Lower leg skin (tissue), 4 donors: Measurements from ENCODE around the gene OR2V2. TPM values are rescaled to one million over a fixed set of nuclear protein-coding genes. Genes with fewer than 3 reads are reported as not detected.
"Not testable (repeated sequence)": the region's sequence is repeated elsewhere in the genome, so short reads cannot be mapped to it uniquely, and the experiment has no call there.

Source experiments
- DNase-seq, 2 donors: peaks; one replicate each; pipeline ENCODE4 v3.0.0-alpha.2; 2019; ENCODE audit warnings: low spot score in 2 of 2
- H3K4me3 ChIP-seq: fragments of 200-600 bp; sonication (generic); 2 replicates; pipeline ENCODE4 v1.5.1; 2017; ENCODE audit warnings: mild to moderate bottlenecking, low read depth; ENCODE audit not compliant: poor library complexity, severe bottlenecking
- POLR2A ChIP-seq, 2 donors: fragments of 450-650 bp; IDR thresholded peaks; one replicate each; pipeline ENCODE4 v1.6.1; 2016 to 2017; ENCODE audit warnings: antibody characterized with exemption in 2 of 2, mild to moderate bottlenecking in 1 of 2, moderate library complexity in 1 of 2
- WGBS, 2 donors: methylation state at CpG; one replicate each; pipeline ENCODE4 v1.1.5; 2018; 5-methylcytosine and 5-hydroxymethylcytosine counted together
- intact Hi-C: fragments of 100-400 bp; cut with DNase I; formaldehyde crosslinking; loops from one replicate; pipeline ENCODE4 v1.15.0; 2023; ENCODE audit warnings: low total_unique reads
- total RNA-seq, 4 donors: library from RNA; depleted of rRNA; stranded (reverse); fragments of >200 nt; gene quantifications; one replicate each; pipeline ENCODE4 v1.1.0, GENCODE V29; 2016
- TF ChIP-seq, protein P1 (sequence below), 3 donors: fragments of 450-650 bp; IDR thresholded peaks; one replicate each; pipeline ENCODE4 v1.5.1; 2016; ENCODE audit warnings: antibody characterized with exemption in 3 of 3, mild to moderate bottlenecking in 3 of 3, moderate library complexity in 2 of 3

The OR2V2 gene
- total RNA-seq, 4 donors from 2014 or later = not detected

DNA sequence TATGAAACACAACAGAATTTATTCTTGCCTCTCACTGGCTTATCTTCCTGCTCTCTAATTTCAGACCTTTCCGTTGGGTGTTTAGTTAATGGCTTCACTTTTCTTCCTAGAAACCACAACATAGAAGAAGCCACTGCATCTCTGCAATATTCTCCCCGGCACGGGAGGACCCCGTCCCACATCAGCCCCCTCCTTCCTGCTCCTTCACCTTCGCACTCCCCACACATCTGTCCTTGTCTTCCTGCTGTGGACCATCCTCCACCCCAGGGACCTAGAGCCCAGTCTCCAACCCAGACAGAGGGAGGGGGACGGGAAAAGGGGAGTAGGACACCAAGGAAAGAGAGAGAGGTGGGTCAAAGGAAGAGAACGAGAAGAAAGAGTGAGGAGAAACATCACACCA lies 17.8 kb upstream of the OR2V2 start:
- no peak for TF ChIP-seq POLR2A (IDR thresholded peaks at IDR 0.05)
- TF ChIP-seq, protein P1, sequence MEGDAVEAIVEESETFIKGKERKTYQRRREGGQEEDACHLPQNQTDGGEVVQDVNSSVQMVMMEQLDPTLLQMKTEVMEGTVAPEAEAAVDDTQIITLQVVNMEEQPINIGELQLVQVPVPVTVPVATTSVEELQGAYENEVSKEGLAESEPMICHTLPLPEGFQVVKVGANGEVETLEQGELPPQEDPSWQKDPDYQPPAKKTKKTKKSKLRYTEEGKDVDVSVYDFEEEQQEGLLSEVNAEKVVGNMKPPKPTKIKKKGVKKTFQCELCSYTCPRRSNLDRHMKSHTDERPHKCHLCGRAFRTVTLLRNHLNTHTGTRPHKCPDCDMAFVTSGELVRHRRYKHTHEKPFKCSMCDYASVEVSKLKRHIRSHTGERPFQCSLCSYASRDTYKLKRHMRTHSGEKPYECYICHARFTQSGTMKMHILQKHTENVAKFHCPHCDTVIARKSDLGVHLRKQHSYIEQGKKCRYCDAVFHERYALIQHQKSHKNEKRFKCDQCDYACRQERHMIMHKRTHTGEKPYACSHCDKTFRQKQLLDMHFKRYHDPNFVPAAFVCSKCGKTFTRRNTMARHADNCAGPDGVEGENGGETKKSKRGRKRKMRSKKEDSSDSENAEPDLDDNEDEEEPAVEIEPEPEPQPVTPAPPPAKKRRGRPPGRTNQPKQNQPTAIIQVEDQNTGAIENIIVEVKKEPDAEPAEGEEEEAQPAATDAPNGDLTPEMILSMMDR (IDR thresholded peaks at IDR 0.05) = no peak
- intact Hi-C loops = no loop called here
- 60 to 67% methylated on average over 7 of the region's 7 CpGs for WGBS, 2 donors
- H3K4me3 ChIP-seq = no peak overlapping the region
- DNase-seq = peak in 1 of 2 donors; percentile 54

DNA sequence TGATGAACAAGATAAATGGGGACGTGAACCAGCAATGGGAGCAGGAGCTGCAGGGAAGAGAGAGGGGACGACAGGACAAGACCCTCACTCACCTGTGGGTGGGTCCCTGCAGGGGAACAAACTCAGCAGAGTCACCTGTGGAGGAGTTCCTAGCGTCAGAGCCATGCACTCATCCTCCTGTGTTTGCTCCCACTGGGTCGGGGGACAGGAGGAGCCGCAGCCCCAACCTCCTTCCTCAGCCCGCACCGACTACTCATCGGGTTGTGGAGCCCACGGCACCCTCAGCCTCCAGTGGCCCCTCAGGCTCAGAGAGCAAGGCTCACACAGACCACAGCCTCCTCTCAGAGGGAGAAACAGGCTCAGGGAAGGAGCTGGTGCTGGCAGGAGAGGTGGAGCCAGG lies 17.3 kb upstream of the OR2V2 start:
- H3K4me3 ChIP-seq, intact Hi-C loops: not testable (repeated sequence)
- whole genome bisulfite sequencing, 2 donors = 68 to 70% methylated on average over 9 of the region's 9 CpGs
- DNase-seq = peak in 1 of 2 donors; percentile 56

DNA sequence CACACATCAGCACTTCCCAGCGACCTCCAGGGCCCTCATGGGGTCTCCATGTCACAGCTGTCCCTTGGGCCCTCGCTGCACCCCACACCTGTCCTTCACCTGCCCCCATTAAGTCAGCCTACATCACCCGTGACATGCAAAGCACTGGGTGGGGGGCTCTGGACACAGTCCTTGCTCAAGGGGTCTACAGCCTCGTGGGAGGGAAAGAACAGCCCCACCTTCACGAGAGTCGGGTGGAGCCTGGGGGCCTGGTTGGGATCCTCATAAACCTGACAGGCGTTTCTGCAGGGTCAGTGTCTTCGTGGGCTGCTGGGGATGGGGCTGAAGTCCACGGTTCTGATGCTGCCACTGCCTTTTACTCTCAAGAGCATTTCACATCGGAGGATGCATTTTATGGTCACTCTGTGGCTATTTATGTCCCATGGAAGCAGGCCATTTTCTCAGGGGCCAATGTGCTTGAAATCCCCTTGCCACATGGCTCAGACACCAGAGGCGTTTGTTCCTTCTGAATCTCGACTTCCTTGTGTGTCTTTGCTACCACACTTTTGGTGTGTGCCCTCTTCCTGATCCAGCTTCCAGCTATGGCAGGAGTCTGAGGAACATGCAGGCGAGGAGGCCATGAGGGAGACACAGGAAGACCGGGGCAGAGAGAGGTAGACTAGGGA lies 16.4 kb upstream of the OR2V2 start, which contains the start of gene OR2V1:
Gene OR2V1 (minus strand): TSS at position 338 of the 665 bp plus-strand sequence. CDS start 5,865 bp downstream, outside the sequence.
- peak in 1 of 2 donors; percentile 70 for DNase-seq
- intact Hi-C loops = no loop called here
- TF ChIP-seq, protein P1 (IDR thresholded peaks at IDR 0.05) = no peak
- TF ChIP-seq POLR2A (IDR thresholded peaks at IDR 0.05) = no peak
- no peak within 1 kb of the TSS for H3K4me3 ChIP-seq
- WGBS, 2 donors = 62 to 76% methylated on average over 14 of the region's 14 CpGs

DNA sequence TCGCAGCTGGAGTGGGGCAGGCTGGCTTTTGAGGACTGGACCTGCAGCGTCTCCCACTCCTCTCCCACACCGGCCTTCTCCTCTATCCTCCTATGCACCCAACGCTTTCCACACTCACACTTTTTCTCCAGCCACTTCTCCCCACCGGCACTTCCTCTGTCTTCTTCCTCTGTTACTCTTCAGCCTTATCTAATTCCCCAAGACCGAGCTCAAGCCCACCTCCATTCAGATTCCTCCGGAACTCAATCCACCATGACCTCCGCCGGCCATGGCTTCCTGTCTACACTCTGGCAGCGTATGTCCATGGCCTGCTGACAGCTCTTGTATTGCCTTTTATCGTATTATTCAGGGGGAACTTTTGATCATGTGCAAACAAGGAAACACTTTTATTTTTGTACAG lies 15.9 kb upstream of the OR2V2 start:
- 81 to 87% methylated on average over 11 of the region's 11 CpGs for WGBS, 2 donors
- peak in 1 of 2 donors; percentile 76 for DNase-seq
- intact Hi-C loops = no loop called here
- no peak for TF ChIP-seq POLR2A (IDR thresholded peaks at IDR 0.05)
- H3K4me3 ChIP-seq = no peak overlapping the region

DNA sequence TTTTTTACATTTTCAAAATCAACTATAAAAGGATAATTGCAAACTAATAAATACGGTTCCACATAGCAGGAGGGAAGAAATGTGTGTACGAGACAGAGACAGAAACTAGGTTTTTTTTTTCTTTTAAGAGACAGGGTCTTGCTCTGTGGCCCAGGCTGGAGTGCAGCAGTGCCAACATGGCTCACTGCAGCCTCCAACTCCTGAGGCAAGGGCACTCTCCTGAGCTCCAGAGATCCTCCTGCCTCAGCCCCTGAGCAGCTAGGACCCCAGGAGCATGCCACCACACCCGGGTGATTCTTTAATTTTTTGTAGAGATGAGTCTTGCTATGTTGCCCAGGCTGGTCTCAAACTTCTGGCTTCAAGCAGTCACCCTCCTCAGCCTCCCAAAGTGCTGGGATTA lies 14.3 kb upstream of the OR2V2 start:
- H3K4me3 ChIP-seq = no peak overlapping the region
- TF ChIP-seq POLR2A (IDR thresholded peaks at IDR 0.05) = no peak
- TF ChIP-seq, protein P1 (IDR thresholded peaks at IDR 0.05) = no peak
- WGBS, 2 donors = 76% methylated on average over 3 of the region's 3 CpGs
- peak in 1 of 2 donors; percentile 36 for DNase-seq
- intact Hi-C loops = no loop called here

DNA sequence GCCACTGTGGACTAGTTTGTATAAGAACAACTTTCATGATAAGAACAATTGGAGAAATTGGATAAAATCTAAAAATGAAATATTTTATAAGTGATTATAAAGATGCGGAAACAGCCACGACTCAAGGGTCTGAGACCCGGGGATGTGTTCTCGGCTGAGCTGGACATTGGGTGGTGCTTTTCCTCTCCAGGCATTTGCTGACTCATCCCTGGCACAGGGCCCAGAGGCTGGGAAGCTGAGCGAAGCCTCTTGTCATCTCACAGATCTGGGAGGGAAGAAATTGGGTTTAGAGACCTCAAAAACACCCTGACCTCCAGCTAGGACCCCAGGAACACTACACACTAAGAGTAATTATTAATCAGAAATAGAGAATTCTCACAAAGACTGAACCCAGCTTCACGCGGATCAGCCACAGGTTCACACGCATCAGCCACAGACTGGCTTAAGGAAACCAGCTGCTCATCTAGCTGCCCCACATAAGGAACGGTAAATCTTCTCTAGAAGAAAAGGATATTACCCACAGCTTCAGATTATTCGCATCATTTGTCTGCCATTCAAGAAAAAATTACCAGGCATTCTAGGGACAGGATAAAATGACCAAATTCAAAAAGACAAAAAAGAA lies 13.7 kb upstream of the OR2V2 start:
- WGBS, 2 donors = 49 to 60% methylated on average over 10 of the region's 10 CpGs
- TF ChIP-seq POLR2A (IDR thresholded peaks at IDR 0.05) = no peak
- TF ChIP-seq, protein P1 (IDR thresholded peaks at IDR 0.05) = no peak
- intact Hi-C loops = no loop called here
- DNase-seq = peak; percentile 45 to 93
- H3K4me3 ChIP-seq = no peak overlapping the region
